GM12878 (cell line): Measurements from ENCODE around the gene HMX2. TPM values are rescaled to one million over a fixed set of nuclear protein-coding genes. Genes with fewer than 3 reads are reported as not detected.

Experiments
- ATAC-seq: fragments of 200-7000 bp; cut with Tn5 transposase; 3 replicates; pipeline ENCODE4 v1.9.1; 2020; ENCODE audit warnings: mild to moderate bottlenecking, moderate library complexity
- BruUV-seq: library from RNA; stranded (reverse); fragments of 400-500 nt; replicated peaks from 2 replicates; lab custom pipeline; 2021; lab: Mats Ljungman, UMichigan
- CTCF ChIA-PET: fragments of 300-600 bp; sonication (Branson Sonifier 250); formaldehyde crosslinking; extraction: SDS; loops from one replicate; lab custom pipeline; 2021; ENCODE audit warnings: inconsistent platforms; lab: Yijun Ruan, JAX
- POLR2A ChIA-PET: fragments of 350-600 bp; formaldehyde crosslinking; extraction: SDS; loops from one replicate; lab custom pipeline; 2021; ENCODE audit warnings: inconsistent platforms; lab: Charles Lee
- RAD21 ChIA-PET: fragments of 300-600 bp; sonication (Branson Sonifier 250); formaldehyde crosslinking; loops from one replicate; lab custom pipeline; 2023; ENCODE audit warnings: antibody characterized with exemption; ENCODE audit not compliant: unreplicated experiment; lab: Charles Lee
- SMC1A ChIA-PET: fragments of 300-600 bp; sonication (Branson Sonifier 250); formaldehyde crosslinking; loops from one replicate; lab custom pipeline; 2023; ENCODE audit not compliant: unreplicated experiment, uncharacterized antibody; lab: Charles Lee
- DNase-seq: peaks from one replicate; pipeline ENCODE4 v3.0.0-alpha.2; 2011; ENCODE audit warnings: low read depth, low spot score
- FAIRE-seq: peaks from 3 replicates; lab custom pipeline; 2011; peaks lifted over from hg19 to GRCh38; lab: Jason Lieb, UNC
- H2AFZ ChIP-seq: 2 replicates; pipeline ENCODE4 v1.6.0; 2011; ENCODE audit warnings: low read depth, low read length, control low read depth; ENCODE audit not compliant: control insufficient read depth
- H3K27ac ChIP-seq: 2 replicates; pipeline ENCODE4 v1.5.1; 2011; ENCODE audit warnings: control low read depth; ENCODE audit not compliant: control insufficient read depth, insufficient read depth
- H3K27me3 ChIP-seq, 2 experiments: replicated peaks in 1 of 2; 2 replicates each; pipeline versions ENCODE4 v1.6.0 to v1.6.1; 2011; ENCODE audit warnings: low read length in 1 of 2; ENCODE audit not compliant: control insufficient read depth in 2 of 2, insufficient read depth in 2 of 2
- H3K36me3 ChIP-seq, 2 experiments: 2 replicates each; pipeline ENCODE4 v1.5.1; 2011; ENCODE audit warnings: low read length in 1 of 2; ENCODE audit not compliant: control insufficient read depth in 2 of 2, insufficient read depth in 2 of 2
- H3K4me1 ChIP-seq: 2 replicates; pipeline ENCODE4 v1.6.1; 2011; ENCODE audit warnings: mild to moderate bottlenecking, low read length, moderate library complexity, mixed read lengths; ENCODE audit not compliant: control insufficient read depth, insufficient read depth
- H3K4me2 ChIP-seq: 2 replicates; pipeline ENCODE4 v1.6.0; 2011; ENCODE audit warnings: control low read depth; ENCODE audit not compliant: control insufficient read depth, insufficient read depth
- H3K4me3 ChIP-seq: fragments of 200-600 bp; sonication (generic); 2 replicates; pipeline ENCODE4 v1.5.1; 2016
- H3K79me2 ChIP-seq: 2 replicates; pipeline ENCODE4 v1.6.0; 2011; ENCODE audit warnings: low read length; ENCODE audit not compliant: control insufficient read depth, insufficient read depth
- H3K9ac ChIP-seq: 2 replicates; pipeline ENCODE4 v1.8.0; 2011; ENCODE audit warnings: low read length, control low read depth, mixed read lengths; ENCODE audit not compliant: control insufficient read depth, insufficient read depth
- H3K9me3 ChIP-seq: replicated peaks from 3 replicates; pipeline ENCODE4 v1.5.1; 2011; ENCODE audit warnings: mild to moderate bottlenecking, low read length; ENCODE audit not compliant: control insufficient read depth, insufficient read depth
- H4K20me1 ChIP-seq: 2 replicates; pipeline ENCODE4 v1.6.0; 2011; ENCODE audit not compliant: control insufficient read depth, insufficient read depth
- CEBPB ChIP-seq, 2 experiments: fragments of 150-350 bp in 1 of 2; IDR thresholded peaks; 2 replicates each; pipeline ENCODE4 v1.6.1; 2012 to 2014; ENCODE audit warnings: low read depth in 2 of 2, low read length in 2 of 2, borderline replicate concordance in 1 of 2, inconsistent platforms in 1 of 2
- DPF2 ChIP-seq: fragments of 450-650 bp; IDR thresholded peaks from 2 replicates; pipeline ENCODE4 v1.6.1; 2017; ENCODE audit warnings: mild to moderate bottlenecking
- MTA3 ChIP-seq: IDR thresholded peaks from 2 replicates; pipeline ENCODE4 v1.6.1; 2012; ENCODE audit warnings: low read length, inconsistent platforms, borderline replicate concordance
- POLR2A ChIP-seq: IDR thresholded peaks from 2 replicates; pipeline ENCODE4 v1.6.1; 2011; ENCODE audit warnings: low read depth, mild to moderate bottlenecking, low read length
- RFX5 ChIP-seq: IDR thresholded peaks from 2 replicates; pipeline ENCODE4 v1.6.1; 2011; ENCODE audit warnings: low read depth, low read length, improper control_type of control experiment
- RUNX3 ChIP-seq: IDR thresholded peaks from 2 replicates; pipeline ENCODE4 v1.6.1; 2012; ENCODE audit warnings: low read length, inconsistent platforms
- SIN3A ChIP-seq: IDR thresholded peaks from 2 replicates; pipeline ENCODE4 v1.6.1; 2012; ENCODE audit warnings: low read depth, low read length, improper control_type of control experiment
- SMARCA5 ChIP-seq: fragments of 450-650 bp; IDR thresholded peaks from 2 replicates; pipeline ENCODE4 v1.6.1; 2017; ENCODE audit warnings: mild to moderate bottlenecking
- SP1 ChIP-seq: IDR thresholded peaks from one replicate; pipeline ENCODE4 v1.6.1; 2011; ENCODE audit warnings: low read depth, low read length
- STAT1 ChIP-seq: fragments of 450-650 bp; conservative IDR thresholded peaks from 2 replicates; pipeline ENCODE4 v1.6.1; 2014; ENCODE audit warnings: antibody characterized with exemption, mild to moderate bottlenecking
- STAT3 ChIP-seq: IDR thresholded peaks from 2 replicates; pipeline ENCODE4 v1.6.1; 2011; ENCODE audit warnings: low read depth, low read length, improper control_type of control experiment
- TCF12 ChIP-seq: IDR thresholded peaks from 2 replicates; pipeline ENCODE4 v1.6.1; 2011; ENCODE audit warnings: low read depth, mild to moderate bottlenecking, low read length
- TCF3 ChIP-seq: IDR thresholded peaks from 2 replicates; pipeline ENCODE4 v1.6.1; 2012; ENCODE audit warnings: low read depth, mild to moderate bottlenecking, low read length, borderline replicate concordance; ENCODE audit not compliant: insufficient read depth
- WGBS: methylation state at CpG from one replicate; pipeline ENCODE4 v1.1.6; 2016; ENCODE audit warnings: low lambda C conversion rate; ENCODE audit not compliant: insufficient replicate concordance, insufficient coverage; ENCODE audit errors: missing lambda C conversion rate; 5-methylcytosine and 5-hydroxymethylcytosine counted together
- in situ Hi-C: fragments of 300-500 bp; cut with MboI; formaldehyde crosslinking; loops from 9 replicates; pipeline ENCODE4 v1.14.3; 2018; ENCODE audit warnings: mixed read lengths
- intact Hi-C: fragments of 100-400 bp; cut with micrococcal nuclease; formaldehyde crosslinking; loops from one replicate; pipeline ENCODE4 v1.14.2; 2022; ENCODE audit not compliant: unreplicated experiment
- polyA plus RNA-seq, 11 experiments: library from polyadenylated mRNA; depleted of rRNA in 4 of 11; unstranded in 6 of 11; stranded (reverse) in 5 of 11; fragments of >200 nt; fragmentation: Nextera tagmentation in 4 of 11; fragmentation: Illumina TruSeq in 1 of 11; extraction: Ambion mirVana in 4 of 11; extraction: Trizol in 1 of 11; gene quantifications; 1 replicate in 1 of 11; 2 replicates in 10 of 11; pipeline versions ENCODE4 v1.2.1 to v1.2.3, GENCODE V29; 2011 to 2016; ENCODE audit warnings: inconsistent platforms in 2 of 11, missing spikeins in 2 of 11, low read depth in 1 of 11
- total RNA-seq, 4 experiments: library from RNA; depleted of rRNA in 3 of 4; stranded (reverse); fragments of >200 nt in 3 of 4; fragmentation: Illumina TruSeq in 1 of 4; extraction: Trizol in 1 of 4; gene quantifications; 2 replicates each; pipeline versions ENCODE4 v1.2.1 to v1.2.3, GENCODE V29; 2013 to 2021
- TF ChIP-seq, protein P1 (sequence below): fragments of 450-650 bp; IDR thresholded peaks from 2 replicates; pipeline ENCODE4 v1.6.1; 2017; ENCODE audit warnings: borderline replicate concordance
- TF ChIP-seq, protein P2 (sequence below): fragments of 450-650 bp; IDR thresholded peaks from 2 replicates; pipeline ENCODE4 v1.6.1; 2017; ENCODE audit warnings: antibody characterized with exemption, mild to moderate bottlenecking, moderate library complexity

Gene HMX2
- total and polyA plus RNA-seq, 10 of the 15 experiments (the other 5 are each of a cell fraction or from before 2014, with no cell fraction given), result 1.4 to 31.3 (median 16.8) TPM; not detected in 1

DNA sequence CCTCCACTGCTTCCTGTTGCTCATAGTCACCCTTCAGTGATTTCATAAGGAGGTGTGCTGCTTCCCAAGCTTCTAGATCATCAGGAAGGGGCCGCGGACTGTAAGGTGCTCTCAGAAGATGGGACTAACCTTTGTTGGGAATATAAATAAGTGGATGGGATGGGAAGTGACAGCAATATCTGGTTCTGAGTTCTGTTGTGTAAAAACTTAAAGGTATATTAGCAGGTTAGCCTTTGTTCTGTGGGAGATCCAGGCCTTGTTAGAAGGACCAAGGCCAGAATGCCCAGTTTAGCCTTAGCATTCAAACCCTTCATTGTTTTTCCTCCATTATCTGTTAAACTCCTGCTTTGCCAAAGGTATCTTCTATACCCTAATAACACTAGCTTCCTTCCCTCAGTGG is 18.7 kb downstream of the HMX2 start:
- no peak overlapping the region for H3K4me2 ChIP-seq
- H3K4me1 ChIP-seq, result no peaks in the 10 kb centered on the region
- H3K27ac ChIP-seq, result no peak overlapping the region
- H3K4me3 ChIP-seq, result no peak overlapping the region
- POLR2A ChIA-PET, result interaction anchor here (1.3 to 1.5 kb wide), 2 partner anchors 13 to 32 kb away, joined by 3 to 6 read pairs; partner anchors contain the start of gene BUB3
- H3K36me3 ChIP-seq, result peaks cover 15 to 44% of the 10 kb centered on the region in 2 experiments
- RAD21 ChIA-PET, result no interaction called here
- no peak overlapping the region for H3K9ac ChIP-seq
- DNase-seq (no peak), ATAC-seq (no peak), FAIRE-seq (no peak)
- in situ Hi-C loops, result no loop called here
- no peaks in the 10 kb centered on the region for H3K9me3 ChIP-seq
- H4K20me1 ChIP-seq, result no peaks in the 10 kb centered on the region
- 97% methylated on average over 2 of the region's 2 CpGs for WGBS
- CTCF ChIA-PET, result interaction anchor here (0.8 to 1.7 kb wide), 2 partner anchors 11 to 13 kb away, joined by 4 read pairs; partner anchors contain the start of gene BUB3
- BruUV-seq, result no TSS peak
- SMC1A ChIA-PET, result interaction anchor here (0.9 kb wide), 1 partner anchor 17 kb away, joined by 3 read pairs; no protein-coding TSS in a partner anchor
- no peaks in the 10 kb centered on the region for H3K27me3 ChIP-seq
- H3K79me2 ChIP-seq, result peaks cover 35% of the 10 kb centered on the region
- no peak overlapping the region for H2AFZ ChIP-seq
- TF ChIP-seq POLR2A (0 out of 2 replicates have a peak, but pooled peaks have one; percentile 19), STAT1 (no peak), MTA3 (peak; percentile 21; the same call in 1 of the 2 replicates)
- intact Hi-C loops, result no loop called here

DNA sequence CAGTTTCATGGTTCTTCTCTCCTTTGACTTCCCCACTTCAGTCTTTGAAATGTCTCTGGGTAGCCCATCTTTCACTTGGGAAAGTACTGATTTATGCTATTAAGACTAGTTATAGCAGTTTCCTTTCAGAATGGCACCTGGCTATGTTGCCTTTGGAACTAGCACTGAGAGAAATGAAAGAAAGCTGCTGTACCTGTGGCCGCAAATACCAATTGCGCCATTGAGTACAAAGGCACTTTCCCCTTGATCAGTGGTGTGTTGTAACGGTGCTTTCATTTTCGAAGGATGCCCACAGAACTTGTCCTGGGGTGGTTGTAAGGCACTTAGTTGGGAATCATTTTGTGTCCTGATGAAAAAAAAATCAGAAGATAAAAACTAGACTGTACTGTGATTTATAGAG is 23.0 kb downstream of the HMX2 start:
- H4K20me1 ChIP-seq, result no peaks in the 10 kb centered on the region; the same call in 1 of the 2 replicates
- no peaks in the 10 kb centered on the region; the same call in 2 of the 3 replicates for H3K9me3 ChIP-seq
- intact Hi-C loops (no loop called here), in situ Hi-C loops (no loop called here)
- H3K36me3 ChIP-seq, result peaks cover 9 to 42% of the 10 kb centered on the region in 2 experiments
- 93% methylated on average over 4 of the region's 4 CpGs for WGBS
- RAD21 ChIA-PET, result no interaction called here
- no peak overlapping the region for H3K4me2 ChIP-seq
- no peaks in the 10 kb centered on the region for H3K27me3 ChIP-seq
- no TSS peak for BruUV-seq
- no peak overlapping the region for H2AFZ ChIP-seq
- DNase-seq (no peak), FAIRE-seq (no peak), ATAC-seq (no peak)
- SMC1A ChIA-PET, result interaction anchor here (0.6 kb wide), 1 partner anchor 88 kb away, joined by 3 read pairs; no protein-coding TSS in a partner anchor
- no peak overlapping the region for H3K27ac ChIP-seq
- H3K4me1 ChIP-seq, result no peaks in the 10 kb centered on the region
- CTCF ChIA-PET, result no interaction called here
- H3K9ac ChIP-seq, result no peak overlapping the region
- POLR2A ChIA-PET, result no interaction called here
- no peak overlapping the region for H3K4me3 ChIP-seq
- H3K79me2 ChIP-seq, result peaks cover 2% of the 10 kb centered on the region
- TF ChIP-seq SP1 (no peak), RFX5 (no peak), STAT3 (no peak), CEBPB (IDR thresholded peaks at IDR 0.05; ENCODE audit: borderline replicate concordance in 1 of 2, low read depth in 2 of 2, low read length in 2 of 2) (no peak), TCF3 (no peak), SIN3A (no peak), TCF12 (no peak), SMARCA5 (no peak), DPF2 (no peak), RUNX3 (no peak)
- TF ChIP-seq, protein P1, sequence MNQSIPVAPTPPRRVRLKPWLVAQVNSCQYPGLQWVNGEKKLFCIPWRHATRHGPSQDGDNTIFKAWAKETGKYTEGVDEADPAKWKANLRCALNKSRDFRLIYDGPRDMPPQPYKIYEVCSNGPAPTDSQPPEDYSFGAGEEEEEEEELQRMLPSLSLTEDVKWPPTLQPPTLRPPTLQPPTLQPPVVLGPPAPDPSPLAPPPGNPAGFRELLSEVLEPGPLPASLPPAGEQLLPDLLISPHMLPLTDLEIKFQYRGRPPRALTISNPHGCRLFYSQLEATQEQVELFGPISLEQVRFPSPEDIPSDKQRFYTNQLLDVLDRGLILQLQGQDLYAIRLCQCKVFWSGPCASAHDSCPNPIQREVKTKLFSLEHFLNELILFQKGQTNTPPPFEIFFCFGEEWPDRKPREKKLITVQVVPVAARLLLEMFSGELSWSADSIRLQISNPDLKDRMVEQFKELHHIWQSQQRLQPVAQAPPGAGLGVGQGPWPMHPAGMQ, result no peak
- TF ChIP-seq, protein P2, sequence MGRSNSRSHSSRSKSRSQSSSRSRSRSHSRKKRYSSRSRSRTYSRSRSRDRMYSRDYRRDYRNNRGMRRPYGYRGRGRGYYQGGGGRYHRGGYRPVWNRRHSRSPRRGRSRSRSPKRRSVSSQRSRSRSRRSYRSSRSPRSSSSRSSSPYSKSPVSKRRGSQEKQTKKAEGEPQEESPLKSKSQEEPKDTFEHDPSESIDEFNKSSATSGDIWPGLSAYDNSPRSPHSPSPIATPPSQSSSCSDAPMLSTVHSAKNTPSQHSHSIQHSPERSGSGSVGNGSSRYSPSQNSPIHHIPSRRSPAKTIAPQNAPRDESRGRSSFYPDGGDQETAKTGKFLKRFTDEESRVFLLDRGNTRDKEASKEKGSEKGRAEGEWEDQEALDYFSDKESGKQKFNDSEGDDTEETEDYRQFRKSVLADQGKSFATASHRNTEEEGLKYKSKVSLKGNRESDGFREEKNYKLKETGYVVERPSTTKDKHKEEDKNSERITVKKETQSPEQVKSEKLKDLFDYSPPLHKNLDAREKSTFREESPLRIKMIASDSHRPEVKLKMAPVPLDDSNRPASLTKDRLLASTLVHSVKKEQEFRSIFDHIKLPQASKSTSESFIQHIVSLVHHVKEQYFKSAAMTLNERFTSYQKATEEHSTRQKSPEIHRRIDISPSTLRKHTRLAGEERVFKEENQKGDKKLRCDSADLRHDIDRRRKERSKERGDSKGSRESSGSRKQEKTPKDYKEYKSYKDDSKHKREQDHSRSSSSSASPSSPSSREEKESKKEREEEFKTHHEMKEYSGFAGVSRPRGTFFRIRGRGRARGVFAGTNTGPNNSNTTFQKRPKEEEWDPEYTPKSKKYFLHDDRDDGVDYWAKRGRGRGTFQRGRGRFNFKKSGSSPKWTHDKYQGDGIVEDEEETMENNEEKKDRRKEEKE, result no peak
